Upper lobe of left lung (tissue), 4 donors: ENCODE measurements around the gene INO80E.

ENCODE experiments used
- CTCF ChIP-seq, 6 experiments: fragments of 450-650 bp in 4 of 6; fragments of 200-600 bp in 2 of 6; sonication (generic) in 2 of 6; IDR thresholded peaks; one replicate each; pipeline ENCODE4 v1.5.1; 2016 to 2019; ENCODE audit warnings: antibody characterized with exemption in 6 of 6
- EP300 ChIP-seq, 4 donors: sonication (generic); formaldehyde crosslinking; IDR thresholded peaks; one replicate each; pipeline ENCODE4 v1.5.1; 2017; ENCODE audit warnings: antibody characterized with exemption in 4 of 4, control low read depth in 2 of 4
- POLR2A ChIP-seq, 4 donors: fragments of 450-650 bp; IDR thresholded peaks; one replicate each; pipeline ENCODE4 v1.5.1; 2016 to 2017; ENCODE audit warnings: antibody characterized with exemption in 4 of 4, mild to moderate bottlenecking in 2 of 4

- TF ChIP-seq CTCF (IDR thresholded peaks at IDR 0.05) (peak in 2 of 6 experiments; percentile 14 to 31), EP300 (IDR thresholded peaks at IDR 0.05) (no peak), POLR2A (IDR thresholded peaks at IDR 0.05) (no peak)
These were observed 59.0 kb downstream of the INO80E start for GRCh38 chr16:30054959-30055553.
